B cell (primary cell): ENCODE results near the gene ACTL8.

Experiments
- EZH2 ChIP-seq: IDR thresholded peaks from 2 replicates; pipeline ENCODE4 v1.6.1; 2012; ENCODE audit warnings: borderline replicate concordance, low read depth, mild to moderate bottlenecking, moderate library complexity, low read length; ENCODE audit not compliant: insufficient read depth, poor library complexity, severe bottlenecking
- TF ChIP-seq, protein P1 (sequence below): fragments of 200-600 bp; IDR thresholded peaks from one replicate; pipeline ENCODE4 v1.8.0; 2022; ENCODE audit warnings: antibody characterized with exemption, mild to moderate bottlenecking

- TF ChIP-seq, protein P1, sequence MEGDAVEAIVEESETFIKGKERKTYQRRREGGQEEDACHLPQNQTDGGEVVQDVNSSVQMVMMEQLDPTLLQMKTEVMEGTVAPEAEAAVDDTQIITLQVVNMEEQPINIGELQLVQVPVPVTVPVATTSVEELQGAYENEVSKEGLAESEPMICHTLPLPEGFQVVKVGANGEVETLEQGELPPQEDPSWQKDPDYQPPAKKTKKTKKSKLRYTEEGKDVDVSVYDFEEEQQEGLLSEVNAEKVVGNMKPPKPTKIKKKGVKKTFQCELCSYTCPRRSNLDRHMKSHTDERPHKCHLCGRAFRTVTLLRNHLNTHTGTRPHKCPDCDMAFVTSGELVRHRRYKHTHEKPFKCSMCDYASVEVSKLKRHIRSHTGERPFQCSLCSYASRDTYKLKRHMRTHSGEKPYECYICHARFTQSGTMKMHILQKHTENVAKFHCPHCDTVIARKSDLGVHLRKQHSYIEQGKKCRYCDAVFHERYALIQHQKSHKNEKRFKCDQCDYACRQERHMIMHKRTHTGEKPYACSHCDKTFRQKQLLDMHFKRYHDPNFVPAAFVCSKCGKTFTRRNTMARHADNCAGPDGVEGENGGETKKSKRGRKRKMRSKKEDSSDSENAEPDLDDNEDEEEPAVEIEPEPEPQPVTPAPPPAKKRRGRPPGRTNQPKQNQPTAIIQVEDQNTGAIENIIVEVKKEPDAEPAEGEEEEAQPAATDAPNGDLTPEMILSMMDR = no peak
- TF ChIP-seq EZH2 = no peak
Observed at GRCh38 chr1:17706445-17706844, 48.7 kb upstream of the ACTL8 start.
